HG02623 (cell line): ENCODE results near the gene DAPK3.

Experiments used
- ATAC-seq: cut with Tn5 transposase; IDR thresholded peaks from one replicate; pipeline ENCODE4 v1.9.1; 2021; ENCODE audit warnings: moderate library complexity; ENCODE audit not compliant: unreplicated experiment

DAPK3 gene

GRCh38 chr19:3919793-3920192 lies 51.1 kb downstream of the DAPK3 start:
- ATAC-seq, result no peak

- ATAC-seq, result no peak
These were observed 54.9 kb downstream of the DAPK3 start for GRCh38 chr19:3916033-3916432.

GRCh38 chr19:3914199-3914598 lies 56.7 kb downstream of the DAPK3 start:
- no peak for ATAC-seq

DNA sequence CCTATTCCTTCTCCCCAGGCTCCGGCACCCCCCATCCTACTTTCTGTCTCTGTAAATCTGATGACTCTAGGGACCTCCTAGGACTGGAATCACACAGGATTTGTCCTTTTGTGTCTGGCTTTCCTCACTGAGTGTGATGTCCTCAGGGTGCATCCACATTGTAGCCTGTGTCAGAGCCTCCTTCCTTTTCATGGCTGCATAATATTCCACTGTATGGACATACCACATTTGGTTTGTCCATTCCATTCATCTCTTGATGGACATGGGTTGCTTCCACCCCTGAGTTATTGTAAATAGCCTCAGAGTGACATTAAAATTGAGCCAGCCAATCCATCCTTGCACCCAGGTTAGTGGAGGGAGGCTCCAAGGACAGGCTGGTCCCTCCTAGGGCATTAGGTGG lies 60.8 kb downstream of the DAPK3 start:
- no peak for ATAC-seq
